SK-N-MC (cell line): ENCODE results near the gene PXYLP1.

Experiments
- EZH2 ChIP-seq: fragments of 200-600 bp; sonication (generic); IDR thresholded peaks from one replicate; pipeline ENCODE4 v1.6.1; 2017; ENCODE audit warnings: antibody characterized with exemption
- FOXP2 ChIP-seq: optimal IDR thresholded peaks from 2 replicates; pipeline ENCODE3; 2011; ENCODE audit warnings: mild to moderate bottlenecking, moderate library complexity; ENCODE audit not compliant: insufficient read depth; ENCODE audit errors: extremely low read length, control extremely low read depth
- POLR2AphosphoS5 ChIP-seq: IDR thresholded peaks from 2 replicates; pipeline ENCODE4 v1.6.1; 2012; ENCODE audit warnings: mild to moderate bottlenecking, low read depth, low read length, borderline replicate concordance

- TF ChIP-seq EZH2 = no peak
- no peak for TF ChIP-seq POLR2AphosphoS5
- no peak for TF ChIP-seq FOXP2
Observed at GRCh38 chr3:141230293-141230692, 1.3 kb upstream of the PXYLP1 start.
